ENCODE measurements around the gene GNAL.

DNA sequence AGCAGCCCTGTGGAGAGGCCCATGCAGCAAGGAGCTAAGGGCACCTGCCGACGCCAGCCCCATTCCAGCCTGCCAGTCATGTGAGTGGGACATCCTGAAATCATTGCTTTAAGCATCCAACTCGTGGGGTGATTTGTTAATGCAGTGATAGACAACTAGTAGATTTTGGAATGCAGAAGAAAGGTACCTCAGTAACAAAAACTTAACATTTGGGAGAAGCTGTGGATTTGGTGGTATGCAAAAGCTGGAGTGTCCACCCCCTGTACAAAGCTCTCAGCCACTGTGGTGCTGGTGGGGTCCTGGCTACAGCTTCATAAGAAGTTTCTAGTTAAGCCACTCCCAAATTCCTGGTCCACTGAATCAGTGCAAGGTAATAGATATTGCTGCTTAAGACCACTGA lies 37.2 kb upstream of the GNAL start:
- no peak for TF ChIP-seq CTCF (IDR thresholded peaks at IDR 0.05)
- no peak for TF ChIP-seq POLR2AphosphoS5 (IDR thresholded peaks at IDR 0.05)
